K562 (cell line): ENCODE results near the gene PHKA1. TPM values are rescaled to one million over a fixed set of nuclear protein-coding genes. Genes with fewer than 3 reads are reported as not detected.

Experiments used
- CEBPZ ChIP-seq: fragments of 150-350 bp; IDR thresholded peaks from 2 replicates; pipeline ENCODE4 v1.6.1; 2014; ENCODE audit warnings: low read depth, mild to moderate bottlenecking, low read length, borderline replicate concordance
- ETV5 ChIP-seq: sonication (generic); formaldehyde crosslinking; IDR thresholded peaks from 2 replicates; pipeline ENCODE4 v1.4.0; 2020; ENCODE audit warnings: low read depth, mild to moderate bottlenecking, missing genetic modification reagents
- GTF2A2 ChIP-seq: IDR thresholded peaks from 2 replicates; pipeline ENCODE4 v1.6.1; 2016; ENCODE audit warnings: mild to moderate bottlenecking, missing genetic modification characterization, missing compliant biosample characterization
- HMG20A ChIP-seq: fragments of 450-650 bp; formaldehyde crosslinking; conservative IDR thresholded peaks from 2 replicates; pipeline ENCODE4 v1.4.0; 2020; ENCODE audit warnings: mild to moderate bottlenecking, mixed read lengths
- HNRNPLL ChIP-seq: fragments of 200-400 bp; formaldehyde crosslinking; IDR thresholded peaks from 2 replicates; pipeline ENCODE4 v1.6.1; 2017; ENCODE audit warnings: low read length, low read depth, mild to moderate bottlenecking; ENCODE audit not compliant: poor library complexity, severe bottlenecking
- KLF13 ChIP-seq: fragments of 450-650 bp; IDR thresholded peaks from 2 replicates; pipeline ENCODE4 v1.6.1; 2016; ENCODE audit warnings: missing genetic modification characterization, low read depth, mild to moderate bottlenecking, missing compliant biosample characterization, moderate library complexity, borderline replicate concordance
- MAFF ChIP-seq: IDR thresholded peaks from 2 replicates; pipeline ENCODE4 v1.6.1; 2012; ENCODE audit warnings: low read length, improper control_type of control experiment
- NFE2L1 ChIP-seq: fragments of 450-650 bp; IDR thresholded peaks from 2 replicates; pipeline ENCODE4 v1.6.1; 2016; ENCODE audit warnings: missing genetic modification characterization, low read depth, mild to moderate bottlenecking, missing compliant biosample characterization, moderate library complexity, borderline replicate concordance
- NR1H2 ChIP-seq: sonication (generic); formaldehyde crosslinking; IDR thresholded peaks from 2 replicates; pipeline ENCODE4 v1.4.0; 2020; ENCODE audit warnings: mild to moderate bottlenecking, missing genetic modification reagents
- POLR2AphosphoS5 ChIP-seq: IDR thresholded peaks from 2 replicates; pipeline ENCODE4 v1.6.1; 2011; ENCODE audit warnings: mild to moderate bottlenecking, low read depth, low read length, moderate library complexity; ENCODE audit not compliant: control insufficient read depth, insufficient read depth
- POLR3G ChIP-seq: IDR thresholded peaks from 2 replicates; pipeline ENCODE4 v1.6.1; 2011; ENCODE audit not compliant: insufficient read length, insufficient replicate concordance; ENCODE audit errors: extremely low read depth
- RAD21 ChIP-seq, 2 experiments: fragments of 250-450 bp in 1 of 2; fragments of 450-650 bp in 1 of 2; sonication (Bioruptor Pico) in 1 of 2; formaldehyde crosslinking in 1 of 2; IDR thresholded peaks in 1 of 2; conservative IDR thresholded peaks in 1 of 2; 2 replicates each; pipeline versions ENCODE4 v1.4.0 to v1.8.0; 2020 to 2022; ENCODE audit warnings: mild to moderate bottlenecking in 2 of 2, moderate library complexity in 1 of 2
- SAP30 ChIP-seq: fragments of 200-600 bp; sonication (generic); IDR thresholded peaks from 2 replicates; pipeline ENCODE4 v1.6.1; 2012; ENCODE audit warnings: borderline replicate concordance, low read depth, mild to moderate bottlenecking, moderate library complexity, low read length, control low read depth, inconsistent platforms; ENCODE audit not compliant: insufficient read depth, poor library complexity, severe bottlenecking
- SRSF9 ChIP-seq: fragments of 200-400 bp; formaldehyde crosslinking; IDR thresholded peaks from 2 replicates; pipeline ENCODE4 v1.6.1; 2017; ENCODE audit warnings: low read depth, low read length, borderline replicate concordance
- U2AF1 ChIP-seq: fragments of 200-400 bp; formaldehyde crosslinking; optimal IDR thresholded peaks from 2 replicates; pipeline ENCODE3; 2017; ENCODE audit warnings: mild to moderate bottlenecking, low read depth, low read length, moderate library complexity
- WHSC1 ChIP-seq: IDR thresholded peaks from one replicate; pipeline ENCODE4 v1.6.1; 2012; ENCODE audit warnings: low read length, control low read depth, inconsistent platforms
- XRCC5 ChIP-seq: fragments of 200-400 bp; formaldehyde crosslinking; IDR thresholded peaks from 2 replicates; pipeline ENCODE4 v1.6.1; 2017; ENCODE audit warnings: low read depth, mild to moderate bottlenecking, low read length
- polyA plus RNA-seq, 8 experiments: library from polyadenylated mRNA; depleted of rRNA in 4 of 8; stranded (reverse) in 5 of 8; unstranded in 3 of 8; fragments of >200 nt; fragmentation: Nextera tagmentation in 2 of 8; fragmentation: Illumina TruSeq in 1 of 8; extraction: Ambion mirVana in 2 of 8; extraction: Trizol in 1 of 8; gene quantifications; 2 replicates each; pipeline versions ENCODE4 v1.2.1 to v1.2.3, GENCODE V29; 2011 to 2014; ENCODE audit warnings: inconsistent platforms in 1 of 8, missing spikeins in 1 of 8
- total RNA-seq, 7 experiments: library from RNA; depleted of rRNA in 6 of 7; stranded (reverse); fragments of >200 nt in 6 of 7; fragmentation: Illumina TruSeq in 2 of 7; extraction: Trizol in 2 of 7; gene quantifications; 2 replicates each; pipeline versions ENCODE4 v1.2.1 to v1.2.3, GENCODE V29; 2011 to 2021; ENCODE audit warnings: low replicate concordance in 1 of 7
- TF ChIP-seq, protein P1 (sequence below): fragments of 450-650 bp; formaldehyde crosslinking; IDR thresholded peaks from 2 replicates; pipeline ENCODE4 v1.4.0; 2020; ENCODE audit warnings: mild to moderate bottlenecking
- TF ChIP-seq, protein P2 (sequence below): fragments of 450-650 bp; IDR thresholded peaks from 2 replicates; pipeline ENCODE4 v1.6.1; 2018; ENCODE audit warnings: mild to moderate bottlenecking, low read depth; ENCODE audit not compliant: partially characterized antibody

PHKA1 gene
- total and polyA plus RNA-seq, 9 of the 15 experiments (the other 6 are each of a cell fraction or from before 2014, with no cell fraction given): 2.4 to 9.6 (median 5.8) TPM

DNA sequence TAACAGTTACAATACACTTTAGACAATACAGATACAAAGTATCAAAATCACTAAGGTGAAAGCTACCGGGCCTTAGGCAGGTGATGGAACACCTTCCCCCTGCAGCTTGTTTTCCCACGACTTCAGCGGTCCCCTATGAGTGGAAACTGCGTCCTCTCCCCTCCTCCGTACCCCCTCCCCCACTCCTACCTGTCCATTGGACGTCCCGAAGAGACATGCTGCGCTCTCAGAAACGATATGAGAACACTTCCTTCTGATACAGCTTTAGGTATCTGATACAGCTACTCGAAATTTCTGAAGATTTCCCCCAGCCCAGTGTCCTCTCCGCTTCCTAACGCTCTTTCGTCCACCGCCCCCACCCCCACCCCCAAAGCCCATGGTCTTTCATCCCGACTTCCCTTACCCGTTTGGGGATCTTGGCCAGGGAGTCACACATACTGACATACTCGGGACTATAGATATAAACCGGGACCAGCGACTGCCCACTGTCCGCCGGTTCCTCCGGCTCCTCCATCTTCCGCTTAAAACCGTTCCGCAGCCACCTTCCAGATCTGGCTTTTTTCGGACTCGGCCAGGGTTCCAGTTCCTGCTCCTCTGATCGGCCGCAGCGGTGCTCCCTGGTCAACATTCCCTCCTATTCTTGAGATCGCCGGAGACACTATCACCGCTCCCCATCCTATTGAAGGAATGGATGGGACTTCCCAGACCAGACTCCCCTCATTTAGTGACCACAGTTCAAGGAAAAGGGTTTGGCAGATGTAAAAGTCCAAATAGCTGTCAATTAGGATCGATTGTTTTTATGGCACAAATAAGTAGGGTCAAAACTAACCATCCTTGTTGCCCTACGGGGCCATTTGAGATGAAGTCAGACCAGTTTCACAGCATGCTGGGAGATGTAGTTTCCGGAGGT lies 141.6 kb downstream of the PHKA1 start, which contains the start of gene HDAC8 (continued):
- TF ChIP-seq, protein P1, sequence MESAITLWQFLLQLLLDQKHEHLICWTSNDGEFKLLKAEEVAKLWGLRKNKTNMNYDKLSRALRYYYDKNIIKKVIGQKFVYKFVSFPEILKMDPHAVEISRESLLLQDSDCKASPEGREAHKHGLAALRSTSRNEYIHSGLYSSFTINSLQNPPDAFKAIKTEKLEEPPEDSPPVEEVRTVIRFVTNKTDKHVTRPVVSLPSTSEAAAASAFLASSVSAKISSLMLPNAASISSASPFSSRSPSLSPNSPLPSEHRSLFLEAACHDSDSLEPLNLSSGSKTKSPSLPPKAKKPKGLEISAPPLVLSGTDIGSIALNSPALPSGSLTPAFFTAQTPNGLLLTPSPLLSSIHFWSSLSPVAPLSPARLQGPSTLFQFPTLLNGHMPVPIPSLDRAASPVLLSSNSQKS: no peak
- TF ChIP-seq MAFF (no peak), GTF2A2 (no peak), KLF13 (tag) (no peak), ETV5 (CRISPR knock-in tag) (no peak), POLR2AphosphoS5 (no peak), NR1H2 (no peak), HNRNPLL (no peak), XRCC5 (no peak; the same call in 1 of the 2 replicates), RAD21 (CRISPR knock-in tag; conservative IDR thresholded peaks at IDR 0.05 in 1 of 2, IDR thresholded peaks at IDR 0.05 in 1 of 2) (no peak), CEBPZ (no peak), HMG20A (CRISPR knock-in tag) (no peak), SAP30 (no peak), U2AF1 (no peak), NFE2L1 (tag) (no peak), SRSF9 (no peak), WHSC1 (no peak), POLR3G (no peak)
- TF ChIP-seq, protein P2, sequence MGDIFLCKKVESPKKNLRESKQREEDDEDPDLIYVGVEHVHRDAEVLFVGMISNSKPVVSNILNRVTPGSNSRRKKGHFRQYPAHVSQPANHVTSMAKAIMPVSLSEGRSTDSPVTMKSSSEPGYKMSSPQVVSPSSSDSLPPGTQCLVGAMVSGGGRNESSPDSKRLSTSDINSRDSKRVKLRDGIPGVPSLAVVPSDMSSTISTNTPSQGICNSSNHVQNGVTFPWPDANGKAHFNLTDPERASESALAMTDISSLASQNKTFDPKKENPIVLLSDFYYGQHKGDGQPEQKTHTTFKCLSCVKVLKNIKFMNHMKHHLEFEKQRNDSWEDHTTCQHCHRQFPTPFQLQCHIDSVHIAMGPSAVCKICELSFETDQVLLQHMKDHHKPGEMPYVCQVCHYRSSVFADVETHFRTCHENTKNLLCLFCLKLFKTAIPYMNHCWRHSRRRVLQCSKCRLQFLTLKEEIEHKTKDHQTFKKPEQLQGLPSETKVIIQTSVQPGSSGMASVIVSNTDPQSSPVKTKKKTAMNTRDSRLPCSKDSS: no peak
